SK-N-MC (cell line): ENCODE results near the gene PHLDA3.

Experiments used
- EZH2 ChIP-seq: fragments of 200-600 bp; sonication (generic); IDR thresholded peaks from one replicate; pipeline ENCODE4 v1.6.1; 2017; ENCODE audit warnings: antibody characterized with exemption
- POLR2AphosphoS5 ChIP-seq: IDR thresholded peaks from 2 replicates; pipeline ENCODE4 v1.6.1; 2012; ENCODE audit warnings: mild to moderate bottlenecking, low read depth, low read length, borderline replicate concordance

GRCh38 chr1:201461645-201462441 is 7.1 kb downstream of the PHLDA3 start:
- TF ChIP-seq EZH2, result no peak
- no peak for TF ChIP-seq POLR2AphosphoS5
